GM21619 (cell line): ENCODE measurements around the gene KRTAP10-1.
"Not testable (repeated sequence)": the region's sequence is repeated elsewhere in the genome, so short reads cannot be mapped to it uniquely, and the experiment has no call there.

ENCODE experiments used
- ATAC-seq: cut with Tn5 transposase; IDR thresholded peaks from one replicate; pipeline ENCODE4 v1.9.1; 2021; ENCODE audit not compliant: unreplicated experiment

Gene KRTAP10-1

GRCh38 chr21:44571844-44572782, 32.1 kb upstream of the KRTAP10-1 start:
- no peak for ATAC-seq

- ATAC-seq, result no peak
These were observed 31.3 kb upstream of the KRTAP10-1 start for GRCh38 chr21:44571296-44571695.

GRCh38 chr21:44569861-44570517, 30.0 kb upstream of the KRTAP10-1 start:
- ATAC-seq, result no peak

GRCh38 chr21:44568667-44569556, 28.9 kb upstream of the KRTAP10-1 start:
- ATAC-seq, result no peak

- no peak for ATAC-seq
These were observed 28.3 kb upstream of the KRTAP10-1 start for GRCh38 chr21:44568261-44568660.

- no peak for ATAC-seq
These were observed 27.6 kb upstream of the KRTAP10-1 start for GRCh38 chr21:44567481-44568171.

GRCh38 chr21:44566403-44566802, 26.4 kb upstream of the KRTAP10-1 start:
- no peak for ATAC-seq

GRCh38 chr21:44564886-44565598, 25.0 kb upstream of the KRTAP10-1 start:
- no peak for ATAC-seq

GRCh38 chr21:44564099-44564498, 24.1 kb upstream of the KRTAP10-1 start:
- ATAC-seq, result no peak

- no peak for ATAC-seq
These were observed 18.7 kb upstream of the KRTAP10-1 start, which contains the start of gene KRTAP10-3 for GRCh38 chr21:44558695-44559094. Gene KRTAP10-3 (minus strand): TSS chr21:44558795. CDS start chr21:44558715, 80 bp downstream.

- not testable (repeated sequence) for ATAC-seq
These were observed 18.3 kb upstream of the KRTAP10-1 start for GRCh38 chr21:44558329-44558675.

GRCh38 chr21:44557491-44558328, 17.7 kb upstream of the KRTAP10-1 start:
- ATAC-seq, result no peak

- no peak for ATAC-seq
These were observed 16.9 kb upstream of the KRTAP10-1 start for GRCh38 chr21:44556879-44557278.

- no peak for ATAC-seq
These were observed 15.3 kb upstream of the KRTAP10-1 start for GRCh38 chr21:44555200-44555875.

- ATAC-seq, result no peak
These were observed 12.7 kb upstream of the KRTAP10-1 start for GRCh38 chr21:44552681-44553080.

GRCh38 chr21:44552136-44552535, 12.1 kb upstream of the KRTAP10-1 start:
- no peak for ATAC-seq

- ATAC-seq, result no peak
These were observed 11.5 kb upstream of the KRTAP10-1 start, which contains the start of gene KRTAP10-2 for GRCh38 chr21:44551340-44551961. Gene KRTAP10-2 (minus strand): TSS chr21:44551505. CDS start chr21:44551458, 47 bp downstream.

- no peak for ATAC-seq
These were observed 10.8 kb upstream of the KRTAP10-1 start for GRCh38 chr21:44550807-44551206.
